Right forelimb (tissue), 1 donor: Measurements from ENCODE around the gene KLHL29.

Experiments
- DNase-seq: peaks from one replicate; pipeline ENCODE4 v3.0.0-alpha.2; 2018

Gene KLHL29

DNA sequence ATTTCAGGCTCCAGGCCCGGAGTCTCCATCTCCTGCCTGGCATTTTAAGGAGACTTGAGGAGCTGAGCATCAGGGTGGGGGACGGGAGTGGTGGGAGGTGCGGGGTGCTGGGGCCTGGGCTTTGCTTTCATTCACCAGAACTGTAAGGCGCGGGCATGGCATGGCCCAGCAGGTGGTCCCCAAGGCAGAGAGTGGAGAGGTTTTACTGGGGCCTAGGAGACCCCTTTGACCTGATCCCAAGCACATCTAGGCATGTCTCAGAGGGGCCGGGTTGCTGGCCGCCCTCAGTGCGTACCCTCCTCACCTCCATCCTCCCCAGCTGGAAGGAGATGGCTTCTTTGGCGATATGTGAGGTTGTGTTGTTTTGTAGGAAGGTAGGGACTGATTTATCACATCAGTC, 172.5 kb downstream of the KLHL29 start:
- DNase-seq, result no peak

DNA sequence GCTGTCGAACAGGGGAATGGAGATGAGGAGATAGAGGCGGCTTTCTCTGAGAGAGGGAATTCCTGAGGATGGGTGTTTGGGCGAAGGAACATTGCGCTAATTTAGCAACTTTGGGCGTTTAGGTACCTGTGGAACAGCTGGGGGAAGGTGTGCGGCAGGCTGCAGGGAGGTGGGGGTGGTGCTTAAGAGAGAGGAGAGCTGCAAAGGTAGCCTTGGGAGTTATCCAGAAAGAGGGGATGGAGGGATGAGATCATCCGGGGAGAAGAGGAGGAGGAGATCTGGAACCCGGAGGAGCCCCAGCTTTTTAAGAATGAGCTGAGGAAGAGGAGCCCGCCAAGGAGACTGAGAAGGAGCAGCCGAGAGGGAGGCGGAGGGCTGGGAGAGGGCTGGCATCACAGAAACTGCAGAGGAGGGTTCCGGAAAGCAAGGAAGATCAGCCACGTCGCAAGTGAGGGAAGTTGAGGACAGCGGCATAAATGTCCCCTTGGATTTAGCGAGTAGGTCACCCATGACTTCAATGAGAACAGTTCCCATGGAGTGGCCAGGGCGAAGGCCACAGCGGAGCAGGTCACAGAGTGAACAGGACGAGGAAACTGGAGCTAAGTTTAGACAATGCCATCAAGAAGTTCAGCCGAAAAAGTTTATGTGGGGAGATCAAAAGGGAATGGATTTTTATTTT, 174.7 kb downstream of the KLHL29 start:
- DNase-seq, result no peak

DNA sequence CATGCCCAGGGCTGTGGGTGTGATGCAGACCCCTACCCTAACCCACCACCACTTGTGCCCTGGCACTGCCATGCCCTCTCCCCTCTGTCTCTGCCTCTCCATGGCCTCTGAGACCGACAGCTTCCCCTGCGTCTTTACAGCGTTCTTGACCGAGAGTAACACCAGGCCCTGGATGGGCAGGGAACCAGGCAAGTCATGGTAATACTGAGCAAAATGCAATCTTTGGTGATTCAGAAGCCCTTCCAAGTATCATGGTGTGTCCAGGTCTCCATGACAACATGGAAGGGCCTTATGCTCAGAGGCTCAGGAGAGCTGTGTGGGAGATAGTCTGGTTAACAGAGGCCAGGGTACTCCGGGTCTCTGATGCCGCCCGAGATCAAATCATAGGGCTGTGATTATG, 176.1 kb downstream of the KLHL29 start:
- no peak for DNase-seq

DNA sequence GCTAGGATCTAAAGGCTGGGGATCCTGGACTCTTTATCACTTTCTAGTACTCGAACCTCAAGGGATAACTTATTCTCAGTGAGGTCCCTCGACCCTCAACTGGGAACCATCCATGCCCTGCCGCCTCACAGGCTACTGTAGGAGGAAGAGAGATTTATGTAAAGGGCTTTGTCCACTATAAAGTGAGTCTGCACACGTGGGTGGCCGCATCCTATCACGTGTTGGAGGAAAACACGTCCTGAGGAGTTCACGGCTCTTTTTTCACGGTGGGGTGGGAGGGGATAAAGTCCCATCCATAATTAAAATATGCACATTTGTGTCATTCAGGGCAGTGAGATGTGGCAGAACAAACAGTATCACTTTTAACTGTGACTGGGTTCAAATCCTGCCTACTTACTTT, 176.6 kb downstream of the KLHL29 start:
- no peak for DNase-seq

DNA sequence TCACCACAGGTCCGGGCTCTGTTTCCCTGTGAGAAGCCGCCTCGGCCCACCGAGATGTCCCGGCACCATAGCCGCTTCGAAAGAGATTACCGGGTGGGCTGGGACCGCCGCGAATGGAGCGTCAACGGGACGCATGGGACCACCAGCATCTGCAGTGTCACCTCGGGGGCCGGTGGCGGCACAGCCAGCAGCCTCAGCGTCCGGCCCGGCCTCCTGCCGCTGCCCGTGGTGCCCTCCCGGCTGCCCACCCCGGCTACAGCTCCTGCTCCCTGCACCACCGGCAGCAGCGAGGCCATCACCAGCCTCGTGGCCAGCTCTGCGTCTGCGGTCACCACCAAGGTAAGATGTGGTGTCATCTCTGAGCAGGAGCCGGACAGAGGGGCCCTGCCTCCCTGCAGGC, 177.2 kb downstream of the KLHL29 start:
- no peak for DNase-seq

DNA sequence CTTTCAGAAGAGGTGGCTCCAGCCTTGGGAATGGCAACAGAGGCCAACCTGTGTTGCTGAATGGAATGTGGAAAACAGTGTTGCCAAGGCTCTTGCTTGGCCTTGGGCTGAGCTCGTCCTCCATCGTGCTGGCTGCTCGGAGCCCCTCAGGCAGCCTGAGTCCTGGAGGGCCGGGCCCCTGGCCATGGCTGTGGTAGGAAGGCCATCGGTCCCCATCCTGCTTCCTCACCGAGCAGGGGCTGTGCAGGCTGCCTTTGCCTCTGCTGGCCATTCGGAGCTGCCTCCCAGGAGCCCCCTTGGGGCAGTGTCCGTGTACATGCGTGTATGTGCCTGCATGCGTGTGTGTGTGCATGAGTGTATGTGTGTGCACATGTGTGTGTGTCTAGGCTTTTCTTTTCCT, 178.2 kb downstream of the KLHL29 start:
- no peak for DNase-seq

DNA sequence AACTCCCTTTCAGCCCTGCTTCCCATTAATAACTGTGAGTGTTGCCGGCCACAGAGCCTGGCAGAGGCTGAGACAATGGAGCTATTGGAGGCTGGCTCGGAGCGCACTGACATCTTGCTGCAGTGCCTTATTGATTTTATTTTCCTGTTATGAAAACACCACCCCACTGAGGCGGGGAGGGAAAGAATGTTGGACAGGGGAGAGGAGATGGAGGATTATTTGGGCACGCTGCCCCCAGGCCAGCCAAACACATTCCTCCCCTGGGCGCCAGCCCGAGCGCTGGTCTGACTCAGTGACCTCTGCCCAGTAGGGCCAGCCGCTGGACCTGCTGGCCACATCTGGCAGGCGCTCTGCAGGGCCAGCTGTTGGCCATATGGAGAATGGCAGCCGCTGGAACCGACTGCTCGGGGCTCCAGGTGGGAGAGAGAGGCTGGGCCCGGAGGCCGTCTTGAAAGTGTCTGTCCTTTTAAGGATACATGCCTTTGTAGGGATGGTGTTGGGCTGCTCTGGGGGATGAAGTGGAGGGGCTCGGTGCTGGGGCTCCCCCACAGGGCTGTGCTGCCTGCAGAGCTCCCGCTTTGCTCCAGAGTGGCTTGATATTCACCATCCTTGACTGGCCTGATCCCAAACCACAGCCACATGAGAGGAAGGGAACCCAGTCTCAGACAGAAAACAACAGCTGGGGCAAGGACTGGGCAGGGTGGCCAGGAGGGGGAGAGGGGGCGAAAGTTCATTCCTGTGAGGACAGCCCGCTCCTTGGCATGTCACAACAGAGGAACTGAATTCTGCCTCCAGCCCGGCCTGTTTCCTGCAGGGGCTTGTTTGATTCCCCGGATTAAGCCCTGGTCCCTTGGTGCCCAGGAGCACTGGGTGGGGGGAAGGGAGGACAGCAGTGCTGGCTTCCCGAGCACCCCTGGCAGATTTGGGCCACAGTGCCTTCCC, 179.0 kb downstream of the KLHL29 start:
- DNase-seq, result peak; percentile 74

DNA sequence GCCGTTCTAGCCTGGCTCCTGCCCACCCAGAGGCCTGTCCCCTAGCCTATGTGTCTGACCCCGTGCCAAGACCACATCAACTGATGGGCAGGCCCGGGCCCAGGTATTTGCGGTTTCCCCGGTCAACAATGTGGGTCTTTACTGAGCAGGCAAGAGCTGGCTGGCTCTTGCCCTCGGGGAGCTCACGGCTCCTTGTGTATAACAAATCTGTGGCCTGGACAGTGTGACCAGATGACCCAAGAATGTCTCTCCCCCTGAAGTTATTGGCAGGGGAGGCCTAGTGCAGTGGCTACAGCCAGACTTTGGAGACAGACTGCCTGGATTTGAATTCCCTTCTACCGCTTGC, 179.6 kb downstream of the KLHL29 start:
- DNase-seq, result no peak

DNA sequence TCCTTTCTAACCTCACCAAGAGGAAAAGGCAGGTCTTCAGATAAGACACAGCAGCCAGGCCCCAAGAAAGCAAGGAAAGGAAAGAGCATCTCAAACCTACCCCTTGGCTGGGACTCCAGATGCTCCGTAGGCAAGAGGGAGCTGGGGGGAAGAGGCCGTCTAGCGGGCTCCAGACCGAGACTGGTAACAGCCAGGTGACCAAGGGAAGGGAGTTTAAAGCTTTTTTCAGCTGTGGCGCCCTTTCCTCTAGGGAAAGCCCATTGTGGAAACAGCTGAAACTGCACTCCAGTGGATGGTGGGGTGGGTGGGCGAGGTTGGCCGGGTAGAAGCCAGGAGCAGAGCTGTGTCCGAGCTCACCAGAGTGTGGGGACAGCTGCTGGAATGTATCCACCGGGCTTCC, 180.4 kb downstream of the KLHL29 start:
- no peak for DNase-seq

DNA sequence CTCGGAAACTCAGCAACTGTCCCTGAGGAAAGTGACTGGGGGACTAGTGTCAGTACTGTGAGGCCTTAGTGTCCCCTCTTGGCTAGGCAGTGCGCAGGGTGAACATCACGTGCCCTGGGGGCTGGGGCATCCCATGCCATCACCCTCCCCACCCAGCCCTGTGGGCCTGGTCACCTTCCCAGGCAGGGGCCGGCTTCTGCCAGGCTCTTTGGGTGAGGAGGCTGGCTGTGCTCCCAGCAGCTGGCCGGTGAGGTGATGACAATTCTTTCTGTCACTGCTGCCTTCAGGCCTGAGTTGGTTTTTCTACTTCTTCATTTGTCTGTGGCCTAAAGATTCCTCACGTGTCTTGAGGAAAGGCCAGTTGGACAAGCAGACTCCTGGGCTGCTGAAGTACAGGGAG, 180.8 kb downstream of the KLHL29 start:
- DNase-seq, result no peak

DNA sequence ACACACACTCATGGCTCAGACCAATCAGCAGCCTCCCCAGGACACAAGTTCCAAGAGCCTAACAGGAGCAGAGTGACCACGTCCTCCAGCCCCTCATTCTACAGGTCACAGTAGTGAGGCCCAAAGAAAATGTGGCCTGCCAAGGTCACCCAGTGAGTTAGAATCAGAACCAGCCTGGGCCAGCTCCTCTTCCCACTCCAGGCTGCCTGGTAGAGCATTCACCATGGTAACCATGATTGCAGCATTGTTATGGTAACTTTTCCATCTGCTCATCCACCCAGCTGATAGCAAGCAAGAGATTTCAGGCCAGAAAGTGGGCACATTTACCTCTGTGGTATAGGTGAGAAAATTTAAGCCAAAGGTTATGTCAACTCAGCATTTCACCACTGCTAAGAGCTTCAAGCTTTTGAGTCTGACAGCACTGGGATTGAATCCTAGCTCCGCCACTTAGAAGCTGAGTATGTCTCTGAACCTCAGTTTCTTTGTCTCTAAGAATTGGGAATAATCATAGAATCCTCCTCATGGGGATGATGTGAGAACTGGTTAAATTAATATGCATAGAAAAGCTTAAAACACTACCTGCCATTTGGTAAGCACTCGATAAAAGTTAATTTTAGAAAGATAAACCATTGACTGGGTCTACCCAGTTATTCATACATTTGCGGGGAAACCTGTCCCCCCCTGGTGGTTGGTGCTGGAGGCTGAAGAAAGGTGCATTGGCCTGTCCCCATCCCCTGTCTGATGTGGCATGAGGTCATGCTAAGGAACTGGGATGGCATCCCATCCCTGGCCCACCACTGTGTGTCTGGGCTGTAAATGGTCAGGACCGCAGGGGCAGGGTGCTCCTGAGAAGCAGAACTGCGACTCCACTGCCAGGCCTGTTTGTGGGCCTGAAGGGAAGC, 181.5 kb downstream of the KLHL29 start:
- no peak for DNase-seq

DNA sequence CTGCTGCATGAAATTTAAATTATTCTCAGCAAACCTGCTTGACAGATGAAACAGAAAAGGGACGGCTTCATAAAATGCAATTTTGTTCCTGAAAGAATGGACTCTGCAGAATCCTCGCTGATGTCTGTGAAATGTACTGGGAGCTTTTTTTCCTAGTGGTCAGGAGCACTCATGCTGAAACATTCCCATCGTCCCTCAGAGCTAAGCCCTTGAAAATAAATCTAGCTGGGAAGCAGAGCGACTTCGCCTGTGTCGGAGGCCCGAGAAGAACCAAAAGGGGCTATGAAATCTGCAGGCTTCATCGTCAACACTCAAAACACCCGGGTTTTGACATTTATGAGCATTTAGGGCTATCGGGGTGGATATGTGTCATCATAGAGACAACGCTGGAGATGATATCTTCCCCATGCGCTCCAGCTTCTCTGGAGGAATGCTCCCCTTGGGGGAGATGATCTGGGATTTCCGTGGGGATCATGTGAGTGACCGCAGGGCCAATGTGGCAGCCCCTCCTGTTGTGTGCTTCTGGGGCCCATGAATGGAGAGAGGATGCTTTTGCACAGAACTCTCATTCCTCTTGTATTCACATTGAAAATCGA, 182.3 kb downstream of the KLHL29 start:
- DNase-seq, result no peak

DNA sequence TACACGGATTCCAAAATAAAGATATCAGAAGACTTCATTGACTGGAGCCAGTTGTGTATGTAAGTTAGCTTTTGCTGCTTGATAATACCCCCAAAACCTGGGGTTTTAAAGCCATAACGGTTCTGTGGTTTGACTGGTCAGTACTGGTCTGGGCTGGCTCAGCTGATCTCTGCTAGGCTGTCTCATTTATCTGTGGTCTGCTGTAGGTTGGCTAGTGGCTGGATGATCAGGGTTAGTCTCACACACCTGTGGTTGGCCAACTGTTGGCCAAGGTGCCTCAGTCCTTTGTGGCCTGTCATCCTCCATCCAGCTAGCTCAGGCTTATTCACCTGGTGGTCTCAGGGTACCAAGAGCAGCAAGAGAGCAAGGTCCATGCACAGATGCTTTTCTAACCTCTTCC, 183.2 kb downstream of the KLHL29 start:
- no peak for DNase-seq

DNA sequence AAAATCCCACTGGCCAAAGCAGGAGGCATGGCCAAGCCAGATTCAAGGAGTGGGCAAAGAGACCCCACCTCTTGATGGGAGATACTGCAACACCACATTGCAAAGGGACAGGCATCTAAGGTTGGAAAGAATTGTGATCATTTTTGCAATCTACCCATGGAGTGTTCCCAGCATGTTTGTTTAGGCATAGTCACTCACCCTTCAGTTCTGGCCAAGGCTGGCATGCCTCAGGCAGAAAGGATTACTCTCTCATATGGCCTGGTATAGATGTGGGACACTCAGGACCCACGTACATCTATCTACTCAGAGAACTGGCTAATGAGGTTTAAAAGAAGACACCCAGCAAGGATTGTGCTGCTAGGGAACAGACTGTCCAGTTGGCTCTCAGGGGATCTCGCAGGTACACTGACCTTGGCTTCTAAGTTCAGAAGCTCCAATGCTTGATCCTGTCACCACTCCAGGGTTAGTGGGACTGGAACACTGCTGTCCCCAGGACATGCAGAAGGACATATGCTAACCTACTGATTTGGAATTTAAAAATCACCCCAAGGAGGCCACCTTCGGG, 183.7 kb downstream of the KLHL29 start:
- DNase-seq, result no peak

DNA sequence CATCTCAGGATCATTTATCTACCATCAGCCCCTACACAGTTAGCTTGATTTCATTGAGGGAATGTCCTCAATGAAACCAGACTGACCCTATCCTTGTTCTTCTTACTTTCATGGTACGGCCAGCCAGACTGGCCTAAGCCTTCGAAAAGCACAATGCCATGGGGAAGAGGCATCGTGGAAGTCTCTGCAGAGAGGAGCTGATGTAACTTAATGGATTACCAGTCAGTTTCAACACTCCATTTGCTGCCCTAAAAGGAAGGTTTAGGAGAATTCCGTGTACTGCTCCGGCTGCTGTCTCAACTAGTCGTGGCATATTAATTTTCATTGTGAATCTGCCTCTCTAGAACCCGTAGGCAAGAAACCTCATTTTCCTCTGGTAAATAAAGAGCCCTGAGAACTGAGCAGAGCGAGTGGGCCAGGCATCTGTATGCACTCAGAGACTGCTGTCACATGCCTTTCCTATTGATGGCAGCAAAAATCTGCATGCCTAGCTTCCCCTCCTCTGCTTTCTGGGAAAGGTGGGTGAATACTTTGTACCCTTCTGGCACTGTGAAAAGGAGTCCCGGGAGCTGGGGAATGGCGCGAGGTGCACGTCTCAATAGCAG, 184.9 kb downstream of the KLHL29 start:
- no peak for DNase-seq

DNA sequence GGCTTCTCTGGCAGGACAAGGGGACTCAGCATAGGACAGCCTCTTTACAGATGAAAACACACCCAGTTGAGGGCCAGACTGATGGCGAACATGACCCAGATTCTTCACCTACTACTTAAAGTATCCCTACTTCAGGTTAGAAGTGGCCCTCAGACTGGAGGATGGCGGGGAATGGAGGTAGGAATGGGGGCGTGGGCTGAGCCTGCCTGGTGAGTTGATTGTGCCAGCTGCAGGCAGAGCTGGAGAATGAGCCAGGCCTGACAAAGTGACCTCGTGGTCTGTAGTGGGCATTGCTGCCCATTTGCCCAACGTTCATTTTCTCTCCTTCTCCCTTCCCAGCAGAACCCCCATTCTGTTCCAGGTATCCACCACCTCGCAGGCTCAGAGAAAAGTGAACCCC, 186.1 kb downstream of the KLHL29 start:
- DNase-seq, result no peak

DNA sequence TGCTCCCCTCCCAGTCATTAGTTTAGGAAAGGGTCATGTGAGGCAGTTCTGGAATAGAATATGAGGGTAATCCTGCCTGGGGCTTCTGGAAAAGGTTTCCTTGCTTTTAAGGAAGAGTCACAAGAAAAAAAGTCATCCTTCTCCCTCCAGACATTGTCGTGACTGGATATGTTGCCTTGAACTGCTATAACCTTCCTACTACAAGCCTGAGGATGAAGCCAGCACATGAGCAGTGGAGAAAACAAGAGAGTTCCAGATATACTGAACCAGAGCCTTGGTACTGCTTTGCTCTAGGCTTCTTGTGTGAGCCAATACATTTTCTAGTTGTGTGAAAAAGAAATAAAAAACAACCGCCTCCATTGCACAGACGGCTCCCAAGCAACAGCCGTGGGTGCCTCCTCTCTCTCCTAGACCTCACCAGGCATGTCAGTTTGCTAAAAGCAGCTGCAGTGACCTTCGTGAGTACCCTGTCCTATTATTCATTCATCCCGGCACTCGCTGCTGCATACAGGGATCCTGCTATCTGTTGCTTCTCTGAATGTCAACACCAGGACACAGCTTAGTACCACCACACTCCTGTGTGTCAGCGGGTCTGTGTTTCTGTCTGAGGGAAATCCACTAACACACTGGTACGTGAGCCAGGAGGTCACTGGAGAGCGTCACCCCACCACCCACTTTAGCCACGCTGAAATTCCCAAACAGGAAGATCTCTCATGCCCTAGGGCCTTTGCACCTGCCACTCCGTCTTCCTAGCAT, 186.7 kb downstream of the KLHL29 start:
- no peak for DNase-seq

DNA sequence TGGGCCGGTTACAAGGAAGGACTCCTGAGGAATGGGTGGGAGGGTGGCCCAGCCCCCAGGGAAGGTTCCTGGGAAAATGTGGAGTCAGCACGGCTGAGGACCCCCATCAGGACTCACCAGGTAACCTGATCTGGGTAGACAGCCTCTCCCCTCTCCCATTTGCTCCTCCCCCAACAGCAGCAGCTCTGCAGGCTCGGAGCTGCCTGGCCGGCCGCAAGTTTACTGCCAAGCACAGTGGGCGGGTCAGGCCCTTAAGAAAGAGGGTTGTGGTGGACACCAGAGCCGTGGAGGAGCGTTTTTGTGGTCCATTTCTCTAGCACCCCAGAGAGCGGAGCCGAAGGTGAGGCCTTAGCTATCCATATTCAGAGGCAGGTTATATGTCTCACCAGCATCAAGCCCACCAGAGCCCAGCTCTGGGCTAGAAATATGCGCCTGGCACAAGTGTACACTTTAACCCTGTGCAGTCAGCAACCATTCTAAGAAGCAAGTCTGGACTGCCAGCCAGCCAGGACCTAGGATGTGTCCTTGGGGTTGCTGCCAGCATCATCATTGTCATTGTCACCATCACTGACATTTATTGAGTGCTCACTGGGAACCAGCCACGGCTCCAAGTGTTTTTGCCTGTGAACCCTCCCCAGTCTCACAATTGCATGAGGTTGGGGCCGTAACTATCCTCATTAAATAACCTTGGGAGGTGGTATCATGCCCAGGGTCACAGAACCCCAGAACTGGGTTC, 190.1 kb downstream of the KLHL29 start:
- no peak for DNase-seq

DNA sequence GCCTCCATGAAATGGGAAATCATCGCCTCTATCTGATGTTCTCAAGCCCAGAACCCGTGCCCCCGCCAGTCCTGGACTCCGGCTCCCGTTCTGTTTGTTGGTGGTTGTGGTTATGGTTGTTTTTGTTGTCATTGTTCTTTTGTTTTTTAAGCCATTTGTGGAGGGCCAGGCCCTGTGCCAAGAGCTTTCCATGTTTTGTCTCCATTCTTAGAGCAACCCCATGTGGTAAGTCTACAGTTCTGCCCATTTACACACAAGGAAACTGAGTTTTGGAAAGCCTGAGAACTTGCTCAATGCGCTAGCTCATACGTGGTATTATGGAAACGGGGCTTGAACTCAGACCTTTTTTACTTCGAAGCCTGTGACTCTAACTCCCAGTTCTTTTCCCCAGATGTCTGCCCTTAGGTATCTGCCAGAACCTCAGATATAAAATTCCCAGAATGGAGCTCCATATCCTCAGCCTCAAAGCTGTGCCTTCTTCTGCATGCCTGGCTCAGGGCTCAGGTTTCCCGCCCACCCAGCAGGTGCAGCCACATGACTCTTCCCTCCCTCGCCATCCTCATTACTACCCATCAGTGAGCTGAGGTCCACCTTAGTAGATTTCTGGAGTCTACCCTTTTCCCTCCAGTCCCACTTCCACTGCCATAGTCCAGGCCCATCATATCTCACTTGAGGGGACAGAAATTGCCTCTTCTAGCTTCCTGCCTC, 194.1 kb downstream of the KLHL29 start:
- DNase-seq, result no peak

DNA sequence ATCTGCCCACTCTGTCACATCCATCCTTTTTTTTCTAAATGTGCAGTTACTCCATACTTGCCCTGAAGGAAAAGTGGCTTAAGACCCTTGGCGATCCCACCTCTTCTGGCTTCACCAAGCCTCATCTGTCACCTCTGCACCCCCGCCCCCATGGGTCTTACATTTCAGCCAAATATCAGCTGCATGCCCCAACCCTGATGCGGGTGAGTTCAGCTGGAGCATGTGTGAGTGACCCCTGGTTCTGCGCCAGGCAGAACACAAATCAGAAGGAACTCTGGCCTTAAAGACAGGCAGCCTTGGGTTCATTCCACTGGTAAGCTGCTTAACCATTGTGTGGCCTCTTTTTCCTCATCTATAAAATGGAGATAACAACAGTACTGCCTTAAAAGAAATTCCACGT, 194.7 kb downstream of the KLHL29 start:
- DNase-seq, result no peak
